ENCODE data around the gene NLGN4X.

Gene NLGN4X

DNA sequence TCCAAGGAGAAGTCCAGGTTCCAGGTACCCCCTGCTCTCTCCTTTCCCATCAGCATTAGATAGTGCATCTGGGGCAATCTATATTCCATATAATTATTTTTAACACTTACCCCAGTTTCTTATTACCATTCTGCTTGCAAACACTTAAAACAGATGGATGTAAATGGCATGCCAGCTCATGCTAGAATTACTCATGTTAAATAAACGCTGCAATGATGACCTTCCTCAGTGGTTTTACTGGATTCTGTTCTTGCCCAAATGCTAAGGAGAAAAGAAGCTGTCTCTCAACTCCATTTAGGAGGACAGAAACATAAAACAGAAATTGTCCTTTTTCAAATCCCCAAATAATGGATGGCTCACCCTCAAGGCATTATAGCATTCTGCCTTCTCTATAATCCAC lies 161.1 kb downstream of the NLGN4X start:
- Histone ChIP-seq H3K9me3 (ENCODE audit: control insufficient read depth, insufficient read depth, low read length) (no peaks in the 10 kb centered on the region), H3K27ac (ENCODE audit: low read depth, low read length) (no peak overlapping the region), H3K4me1 (ENCODE audit: control insufficient read depth, insufficient read depth, low read length) (0 out of 2 replicates have a peak, but pooled peaks cover 4% of the 10 kb centered on the region), H3K4me3 (ENCODE audit: low read depth, low read length) (no peak overlapping the region), H3K27me3 (ENCODE audit: control insufficient read depth, insufficient read depth, low read length) (no peaks in the 10 kb centered on the region), H3K9ac (ENCODE audit: low read depth, low read length) (no peak overlapping the region), H3K36me3 (ENCODE audit: control insufficient read depth, insufficient read depth, low read length) (0 out of 2 replicates have a peak, but pooled peaks cover 3% of the 10 kb centered on the region)

- Histone ChIP-seq H3K27me3 (ENCODE audit: control insufficient read depth, insufficient read depth, low read length) (no peaks in the 10 kb centered on the region), H3K9me3 (ENCODE audit: control insufficient read depth, insufficient read depth, low read length) (no peaks in the 10 kb centered on the region), H3K4me1 (ENCODE audit: control insufficient read depth, insufficient read depth, low read length) (0 out of 2 replicates have a peak, but pooled peaks cover 5% of the 10 kb centered on the region), H3K36me3 (ENCODE audit: control insufficient read depth, insufficient read depth, low read length) (peaks cover 18% of the 10 kb centered on the region), H3K4me3 (ENCODE audit: low read depth, low read length) (no peak overlapping the region), H3K9ac (ENCODE audit: low read depth, low read length) (no peak overlapping the region), H3K27ac (ENCODE audit: low read depth, low read length) (no peak overlapping the region)
These were observed 175.5 kb downstream of the NLGN4X start for GRCh38 chrX:6053141-6053540.

DNA sequence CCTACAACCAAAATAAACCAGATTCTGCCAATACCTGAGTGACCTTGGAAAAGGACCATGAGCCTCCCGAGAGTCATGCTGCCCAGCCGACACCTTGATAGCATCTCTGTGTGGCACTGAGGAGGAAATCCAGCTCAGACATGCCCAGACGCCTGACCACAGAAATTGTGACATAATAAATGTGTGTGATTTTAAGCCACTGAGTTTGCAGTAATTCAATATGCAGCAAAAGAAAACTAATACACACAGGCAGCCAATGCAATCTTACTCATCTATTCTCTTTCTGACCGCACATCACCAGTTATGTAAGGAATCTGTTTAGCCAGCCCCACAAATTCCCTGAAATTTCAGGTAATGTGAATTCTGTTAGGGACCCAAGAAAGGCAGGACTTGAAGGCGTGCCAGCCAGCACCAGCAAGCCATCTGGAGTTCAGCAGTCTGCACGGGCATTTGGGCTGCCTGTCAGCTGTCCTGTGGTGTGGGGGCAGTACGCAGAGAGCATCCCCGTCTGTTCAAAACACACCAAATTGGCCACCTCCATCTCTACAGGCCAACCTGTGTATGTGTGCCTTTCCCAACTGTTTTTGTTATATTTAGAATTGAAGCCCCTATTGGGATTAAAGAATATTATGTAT lies 176.4 kb downstream of the NLGN4X start:
- Histone ChIP-seq H3K9ac (ENCODE audit: low read depth, low read length) (no peak overlapping the region), H3K27ac (ENCODE audit: low read depth, low read length) (no peak overlapping the region), H3K9me3 (ENCODE audit: control insufficient read depth, insufficient read depth, low read length) (no peaks in the 10 kb centered on the region), H3K36me3 (ENCODE audit: control insufficient read depth, insufficient read depth, low read length) (peaks cover 17% of the 10 kb centered on the region), H3K27me3 (ENCODE audit: control insufficient read depth, insufficient read depth, low read length) (no peaks in the 10 kb centered on the region), H3K4me1 (ENCODE audit: control insufficient read depth, insufficient read depth, low read length) (0 out of 2 replicates have a peak, but pooled peaks cover 5% of the 10 kb centered on the region), H3K4me3 (ENCODE audit: low read depth, low read length) (no peak overlapping the region)

- H3K9ac ChIP-seq (ENCODE audit: low read depth, low read length): no peak overlapping the region
- H3K4me3 ChIP-seq (ENCODE audit: low read depth, low read length): no peak overlapping the region
- H3K27ac ChIP-seq (ENCODE audit: low read depth, low read length): no peak overlapping the region
- H3K9me3 ChIP-seq (ENCODE audit: control insufficient read depth, insufficient read depth, low read length): no peaks in the 10 kb centered on the region
- no peaks in the 10 kb centered on the region for H3K36me3 ChIP-seq (ENCODE audit: control insufficient read depth, insufficient read depth, low read length)
- H3K27me3 ChIP-seq (ENCODE audit: control insufficient read depth, insufficient read depth, low read length): no peaks in the 10 kb centered on the region
- 0 out of 2 replicates have a peak, but pooled peaks cover 5% of the 10 kb centered on the region for H3K4me1 ChIP-seq (ENCODE audit: control insufficient read depth, insufficient read depth, low read length)
These were observed 179.5 kb downstream of the NLGN4X start for GRCh38 chrX:6049132-6049531.

- Histone ChIP-seq H3K27ac (ENCODE audit: low read depth, low read length) (no peak overlapping the region), H3K4me1 (ENCODE audit: control insufficient read depth, insufficient read depth, low read length) (peaks cover 17% of the 10 kb centered on the region), H3K36me3 (ENCODE audit: control insufficient read depth, insufficient read depth, low read length) (peaks cover 6% of the 10 kb centered on the region; the same call in 1 of the 2 replicates), H3K9me3 (ENCODE audit: control insufficient read depth, insufficient read depth, low read length) (peaks cover 8% of the 10 kb centered on the region; the same call in 1 of the 2 replicates), H3K27me3 (ENCODE audit: control insufficient read depth, insufficient read depth, low read length) (no peaks in the 10 kb centered on the region), H3K4me3 (ENCODE audit: low read depth, low read length) (no peak overlapping the region), H3K9ac (ENCODE audit: low read depth, low read length) (no peak overlapping the region)
These were observed 187.0 kb downstream of the NLGN4X start for GRCh38 chrX:6041630-6042029.

GRCh38 chrX:6029014-6029413 lies 199.7 kb downstream of the NLGN4X start:
- Histone ChIP-seq H3K27me3 (ENCODE audit: control insufficient read depth, insufficient read depth, low read length) (no peaks in the 10 kb centered on the region), H3K36me3 (ENCODE audit: control insufficient read depth, insufficient read depth, low read length) (peaks cover 6% of the 10 kb centered on the region; the same call in 1 of the 2 replicates), H3K4me1 (ENCODE audit: control insufficient read depth, insufficient read depth, low read length) (peaks cover 61% of the 10 kb centered on the region), H3K9ac (ENCODE audit: low read depth, low read length) (no peak overlapping the region), H3K9me3 (ENCODE audit: control insufficient read depth, insufficient read depth, low read length) (no peaks in the 10 kb centered on the region), H3K4me3 (ENCODE audit: low read depth, low read length) (no peak overlapping the region), H3K27ac (ENCODE audit: low read depth, low read length) (no peak overlapping the region)

DNA sequence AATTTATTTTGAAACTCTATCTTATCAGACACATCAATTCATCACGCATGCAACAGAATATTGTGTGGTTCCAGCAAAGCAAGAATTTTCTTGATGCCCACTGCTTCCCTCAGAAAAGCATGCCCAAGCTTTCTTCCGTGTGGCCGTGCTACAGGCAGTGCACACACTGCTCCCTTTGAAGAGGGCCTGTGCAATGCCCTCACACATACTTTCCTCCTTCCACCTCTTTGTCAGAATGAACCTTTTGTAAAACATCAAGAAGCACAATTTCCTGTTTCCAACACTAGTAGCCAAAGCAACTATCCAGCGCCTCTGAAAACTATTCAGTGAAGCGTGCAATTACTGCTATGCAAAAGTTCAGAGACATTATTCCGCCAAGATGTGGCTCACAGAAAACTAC lies 201.7 kb downstream of the NLGN4X start:
- Histone ChIP-seq H3K4me1 (ENCODE audit: control insufficient read depth, insufficient read depth, low read length) (peaks cover 51% of the 10 kb centered on the region), H3K9ac (ENCODE audit: low read depth, low read length) (no peak overlapping the region), H3K27me3 (ENCODE audit: control insufficient read depth, insufficient read depth, low read length) (no peaks in the 10 kb centered on the region)

DNA sequence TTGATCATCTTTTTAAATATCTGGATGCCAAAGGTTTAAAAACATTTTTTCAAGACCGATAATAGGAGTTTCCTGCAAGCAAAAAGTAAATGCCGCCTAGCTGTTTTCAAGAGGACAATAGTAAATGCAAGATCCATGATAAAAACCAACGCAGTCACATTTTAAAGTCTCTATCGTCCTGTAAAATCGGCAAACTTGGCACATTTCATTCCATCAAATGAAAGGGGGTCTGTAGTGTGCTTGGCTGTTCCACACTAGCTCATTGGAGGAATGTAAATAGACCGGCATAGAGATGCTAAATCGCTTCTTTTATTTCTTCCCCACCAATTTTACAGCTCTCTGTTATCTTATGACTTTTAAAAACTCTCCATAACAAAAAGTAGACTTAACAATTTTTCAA lies 202.2 kb downstream of the NLGN4X start:
- peak overlapping the region; percentile 77 for H3K27ac ChIP-seq (ENCODE audit: low read depth, low read length)
- peaks cover 6% of the 10 kb centered on the region; the same call in 1 of the 2 replicates for H3K36me3 ChIP-seq (ENCODE audit: control insufficient read depth, insufficient read depth, low read length)
- no peaks in the 10 kb centered on the region for H3K27me3 ChIP-seq (ENCODE audit: control insufficient read depth, insufficient read depth, low read length)
- H3K9me3 ChIP-seq (ENCODE audit: control insufficient read depth, insufficient read depth, low read length): no peaks in the 10 kb centered on the region
- H3K4me1 ChIP-seq (ENCODE audit: control insufficient read depth, insufficient read depth, low read length): peaks cover 51% of the 10 kb centered on the region
- H3K9ac ChIP-seq (ENCODE audit: low read depth, low read length): no peak overlapping the region
- H3K4me3 ChIP-seq (ENCODE audit: low read depth, low read length): peak overlapping the region; percentile 42

More for the DNA sequence above, 201.7 kb downstream of the NLGN4X start:
- Histone ChIP-seq H3K27ac (ENCODE audit: low read depth, low read length) (peak overlapping the region; percentile 77), H3K36me3 (ENCODE audit: control insufficient read depth, insufficient read depth, low read length) (peaks cover 6% of the 10 kb centered on the region; the same call in 1 of the 2 replicates), H3K4me3 (ENCODE audit: low read depth, low read length) (peak overlapping the region; percentile 42), H3K9me3 (ENCODE audit: control insufficient read depth, insufficient read depth, low read length) (no peaks in the 10 kb centered on the region)

- Histone ChIP-seq H3K9ac (ENCODE audit: low read depth, low read length) (no peak overlapping the region), H3K27me3 (ENCODE audit: control insufficient read depth, insufficient read depth, low read length) (no peaks in the 10 kb centered on the region), H3K36me3 (ENCODE audit: control insufficient read depth, insufficient read depth, low read length) (peaks cover 4% of the 10 kb centered on the region; the same call in 1 of the 2 replicates), H3K4me1 (ENCODE audit: control insufficient read depth, insufficient read depth, low read length) (peaks cover 39% of the 10 kb centered on the region), H3K9me3 (ENCODE audit: control insufficient read depth, insufficient read depth, low read length) (no peaks in the 10 kb centered on the region), H3K4me3 (ENCODE audit: low read depth, low read length) (no peak overlapping the region), H3K27ac (ENCODE audit: low read depth, low read length) (no peak overlapping the region)
These were observed 204.5 kb downstream of the NLGN4X start for GRCh38 chrX:6024204-6024603.

GRCh38 chrX:6021316-6022091 lies 207.2 kb downstream of the NLGN4X start:
- Histone ChIP-seq H3K9ac (ENCODE audit: low read depth, low read length) (no peak overlapping the region), H3K36me3 (ENCODE audit: control insufficient read depth, insufficient read depth, low read length) (no peaks in the 10 kb centered on the region), H3K4me3 (ENCODE audit: low read depth, low read length) (no peak overlapping the region), H3K27ac (ENCODE audit: low read depth, low read length) (peak overlapping the region; percentile 16), H3K27me3 (ENCODE audit: control insufficient read depth, insufficient read depth, low read length) (no peaks in the 10 kb centered on the region), H3K4me1 (ENCODE audit: control insufficient read depth, insufficient read depth, low read length) (peaks cover 22% of the 10 kb centered on the region), H3K9me3 (ENCODE audit: control insufficient read depth, insufficient read depth, low read length) (no peaks in the 10 kb centered on the region)

DNA sequence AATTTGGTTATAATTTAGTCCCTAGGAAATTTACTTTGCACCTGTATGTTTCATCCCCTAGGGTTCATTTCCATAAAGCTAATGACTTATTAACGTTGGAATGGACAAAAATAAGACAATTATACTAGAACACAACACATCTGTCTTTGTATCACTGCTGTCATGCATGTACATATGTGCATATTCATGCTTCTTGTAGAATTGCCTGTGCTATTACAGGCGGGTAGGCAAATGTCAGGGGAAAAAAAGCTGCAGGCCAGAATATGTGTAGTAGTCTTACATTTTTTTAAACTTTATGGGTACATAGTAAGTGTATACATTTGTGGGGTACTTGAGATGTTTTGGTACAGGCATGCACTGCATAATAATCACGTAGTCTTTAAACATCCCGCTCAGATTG lies 209.6 kb downstream of the NLGN4X start:
- no peak overlapping the region for H3K4me3 ChIP-seq (ENCODE audit: low read depth, low read length)
- no peaks in the 10 kb centered on the region for H3K27me3 ChIP-seq (ENCODE audit: control insufficient read depth, insufficient read depth, low read length)
- no peaks in the 10 kb centered on the region for H3K9me3 ChIP-seq (ENCODE audit: control insufficient read depth, insufficient read depth, low read length)
- H3K36me3 ChIP-seq (ENCODE audit: control insufficient read depth, insufficient read depth, low read length): no peaks in the 10 kb centered on the region
- H3K4me1 ChIP-seq (ENCODE audit: control insufficient read depth, insufficient read depth, low read length): peaks cover 15% of the 10 kb centered on the region
- no peak overlapping the region for H3K9ac ChIP-seq (ENCODE audit: low read depth, low read length)
- H3K27ac ChIP-seq (ENCODE audit: low read depth, low read length): no peak overlapping the region

Data from HUES48 (cell line).